Measurements from ENCODE around the gene SULT2B1.
A peak's percentile ranks its signal among the peaks of the same experiment; 100 is the strongest.
"Not testable (repeated sequence)": the region's sequence is repeated elsewhere in the genome, so short reads cannot be mapped to it uniquely, and the experiment has no call there.

The SULT2B1 gene

DNA sequence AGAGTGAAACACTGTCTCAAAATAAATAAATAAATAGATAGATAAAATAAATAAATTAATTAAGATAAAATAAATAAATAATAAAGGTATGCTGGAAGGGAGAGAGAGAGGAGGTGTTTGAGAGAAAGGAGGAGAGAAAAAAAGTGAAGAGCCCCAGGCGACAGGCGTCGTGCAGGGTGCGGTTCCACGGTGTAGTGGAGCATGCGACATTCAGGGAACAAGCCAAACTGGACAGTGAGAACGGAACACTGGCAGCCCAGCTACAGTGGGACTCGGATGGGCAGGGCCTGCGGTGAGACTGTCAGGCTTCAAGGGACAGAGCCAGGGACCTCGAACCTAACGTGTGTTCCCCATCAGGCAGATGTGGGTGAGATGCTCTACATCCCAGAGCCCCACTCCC is 9.4 kb downstream of the SULT2B1 start:
- no peak for DNase-seq

DNA sequence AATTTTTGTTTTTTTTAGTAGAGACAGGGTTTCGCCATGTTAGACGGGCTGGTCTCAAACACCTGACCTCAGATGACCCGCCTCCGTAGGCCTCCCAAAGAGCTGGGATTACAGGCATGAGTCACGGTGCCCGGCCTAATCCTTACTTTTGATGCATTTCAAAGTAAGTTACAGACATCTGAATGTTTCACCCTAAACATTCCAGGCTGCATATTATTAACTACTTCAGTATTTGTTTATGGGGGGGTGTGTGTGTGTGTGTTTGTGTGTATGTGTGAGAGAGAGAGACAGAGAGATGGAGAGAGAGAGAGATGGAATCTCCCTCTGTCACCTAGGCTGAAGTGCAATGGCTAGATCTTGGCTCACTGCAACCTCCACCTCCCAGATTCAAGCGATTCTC is 13.1 kb downstream of the SULT2B1 start:
- DNase-seq = no peak

DNA sequence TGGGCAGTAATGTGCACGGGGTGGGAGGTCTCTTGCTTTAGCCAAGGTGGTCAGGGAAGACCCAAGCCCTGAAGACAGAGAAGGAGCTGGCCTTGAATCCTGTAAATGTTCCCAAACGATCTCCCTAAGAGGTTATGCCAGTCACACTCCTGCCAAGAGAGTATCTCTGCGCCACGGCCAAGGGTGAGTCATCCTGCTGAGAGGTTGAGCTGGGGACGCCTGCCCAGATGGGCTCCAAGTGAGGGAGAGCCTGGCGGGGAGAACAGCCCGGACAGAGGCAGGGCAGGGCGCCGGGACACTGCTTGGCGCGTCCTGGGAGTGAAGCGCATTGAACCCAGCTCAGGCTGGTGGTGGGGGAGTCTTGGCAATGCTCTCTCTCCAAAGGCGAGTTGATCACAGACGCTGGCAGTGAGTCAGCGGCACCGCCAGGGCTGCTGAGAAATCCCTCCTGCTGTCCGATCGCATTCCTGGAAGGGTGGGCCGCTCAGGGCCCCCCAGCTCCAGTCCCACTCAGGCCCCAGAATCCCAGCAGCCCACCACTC is 16.4 kb downstream of the SULT2B1 start:
- no peak for DNase-seq

- no peak for DNase-seq
These were observed 17.8 kb downstream of the SULT2B1 start for GRCh38 chr19:48569814-48570213.

DNA sequence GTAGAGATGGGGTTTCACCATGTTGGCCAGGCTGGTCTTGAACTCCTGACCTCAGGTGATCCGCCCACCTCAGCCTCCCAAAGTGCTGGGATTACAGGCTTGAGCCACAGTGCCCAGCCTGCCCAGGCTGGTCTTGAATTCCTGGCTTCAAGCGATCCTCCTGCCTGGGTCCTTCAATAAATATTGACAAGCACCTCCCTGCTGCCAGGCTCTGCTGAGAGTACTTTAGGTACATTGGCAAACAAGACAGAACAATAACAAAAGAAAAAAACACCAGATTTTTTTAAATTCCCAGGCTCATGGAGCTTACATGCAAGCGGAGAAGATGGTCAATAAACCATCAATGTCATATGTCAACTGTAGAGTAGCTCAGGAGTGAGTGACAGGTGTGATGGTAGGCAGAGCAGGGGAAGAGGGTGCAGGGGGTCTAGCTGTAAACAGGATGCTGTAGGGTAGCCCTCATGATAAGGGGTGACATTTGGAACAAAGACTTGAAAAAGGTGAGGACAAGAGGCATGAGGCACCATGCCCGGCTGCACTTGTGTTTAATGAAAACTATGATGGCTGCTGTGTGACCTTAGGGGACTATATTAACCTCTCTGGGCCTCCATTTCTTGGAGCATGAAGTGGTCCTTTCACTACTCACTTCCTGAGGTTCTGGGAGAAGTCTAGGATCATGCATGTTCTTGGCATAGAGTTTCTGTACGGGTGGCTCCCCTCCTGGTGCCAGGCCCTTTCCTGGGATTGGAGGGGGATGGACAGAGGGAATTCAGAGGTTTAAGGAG is 19.6 kb downstream of the SULT2B1 start:
- no peak for DNase-seq

GRCh38 chr19:48573163-48573505 is 21.2 kb downstream of the SULT2B1 start:
- DNase-seq = no peak

GRCh38 chr19:48575931-48576622 is 24.1 kb downstream of the SULT2B1 start:
- DNase-seq = no peak

DNA sequence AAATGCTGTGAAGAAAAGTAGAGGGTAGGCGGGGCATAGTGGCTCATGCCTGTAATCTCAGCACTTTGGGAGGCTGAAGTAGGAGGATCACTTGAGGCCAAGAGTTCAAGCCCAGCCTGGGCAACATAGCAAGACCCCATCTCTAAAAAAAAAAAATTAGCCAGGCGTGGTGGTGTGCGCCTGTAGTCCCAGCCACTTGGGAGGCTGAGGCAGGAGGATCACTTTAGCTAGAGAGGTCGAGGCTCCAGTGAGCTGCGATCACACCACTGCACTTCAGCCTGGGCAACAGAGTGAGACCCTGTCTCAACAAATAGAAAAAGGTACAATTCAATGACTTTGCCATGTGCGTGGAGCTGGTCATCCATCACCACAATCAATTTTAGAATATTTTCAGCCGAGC is 25.9 kb downstream of the SULT2B1 start:
- not testable (repeated sequence) for DNase-seq

- DNase-seq = no peak
These were observed 26.9 kb downstream of the SULT2B1 start for GRCh38 chr19:48578891-48579290.

GRCh38 chr19:48582168-48582567 is 30.2 kb downstream of the SULT2B1 start:
- DNase-seq = no peak

DNA sequence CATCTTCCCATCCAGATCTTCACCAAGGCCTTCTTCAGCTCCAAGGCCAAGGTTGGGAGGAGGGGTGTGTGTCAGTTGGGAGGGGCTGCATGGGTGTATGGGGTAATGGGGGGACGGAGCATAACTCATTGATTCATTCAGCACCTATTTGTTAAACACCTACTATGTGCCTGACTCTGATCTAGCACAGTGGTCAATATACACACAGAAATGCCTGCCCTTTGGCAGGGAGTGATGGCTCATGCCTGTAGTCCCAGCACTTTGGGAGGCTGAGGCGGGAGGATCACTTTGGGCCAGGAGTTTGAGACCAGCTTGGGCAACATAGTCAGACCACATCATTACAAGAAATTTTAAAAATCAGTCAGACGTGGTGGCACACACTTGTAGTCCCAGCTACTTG is 35.4 kb downstream of the SULT2B1 start:
- no peak for DNase-seq

- peak; percentile 91 to 92 for DNase-seq
These were observed 36.9 kb downstream of the SULT2B1 start for GRCh38 chr19:48588670-48589401.

GRCh38 chr19:48591021-48591420 is 39.0 kb downstream of the SULT2B1 start:
- no peak for DNase-seq

DNA sequence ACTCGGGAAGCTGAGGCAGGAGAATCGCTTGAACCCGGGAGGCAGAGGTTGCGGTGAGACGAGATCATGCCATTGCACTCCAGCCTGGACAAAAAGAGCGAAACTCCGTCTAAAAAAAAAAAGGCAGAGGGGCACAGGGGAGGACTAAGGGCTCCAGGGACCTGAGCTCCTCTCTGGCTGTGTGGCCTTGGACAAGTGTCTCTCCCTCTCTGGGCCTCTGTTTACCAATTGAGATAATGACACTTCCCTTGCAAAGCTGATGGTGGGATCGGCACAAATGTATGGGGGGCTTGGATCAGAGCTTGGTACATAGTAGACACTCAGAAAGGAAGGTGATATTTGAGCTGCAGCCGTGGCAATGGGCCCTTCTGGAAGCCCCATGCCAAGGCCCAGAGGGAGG is 43.2 kb downstream of the SULT2B1 start:
- DNase-seq = no peak

- no peak for DNase-seq
These were observed 43.9 kb downstream of the SULT2B1 start for GRCh38 chr19:48595833-48596232.

GRCh38 chr19:48596237-48596636 is 44.3 kb downstream of the SULT2B1 start:
- no peak for DNase-seq

DNA sequence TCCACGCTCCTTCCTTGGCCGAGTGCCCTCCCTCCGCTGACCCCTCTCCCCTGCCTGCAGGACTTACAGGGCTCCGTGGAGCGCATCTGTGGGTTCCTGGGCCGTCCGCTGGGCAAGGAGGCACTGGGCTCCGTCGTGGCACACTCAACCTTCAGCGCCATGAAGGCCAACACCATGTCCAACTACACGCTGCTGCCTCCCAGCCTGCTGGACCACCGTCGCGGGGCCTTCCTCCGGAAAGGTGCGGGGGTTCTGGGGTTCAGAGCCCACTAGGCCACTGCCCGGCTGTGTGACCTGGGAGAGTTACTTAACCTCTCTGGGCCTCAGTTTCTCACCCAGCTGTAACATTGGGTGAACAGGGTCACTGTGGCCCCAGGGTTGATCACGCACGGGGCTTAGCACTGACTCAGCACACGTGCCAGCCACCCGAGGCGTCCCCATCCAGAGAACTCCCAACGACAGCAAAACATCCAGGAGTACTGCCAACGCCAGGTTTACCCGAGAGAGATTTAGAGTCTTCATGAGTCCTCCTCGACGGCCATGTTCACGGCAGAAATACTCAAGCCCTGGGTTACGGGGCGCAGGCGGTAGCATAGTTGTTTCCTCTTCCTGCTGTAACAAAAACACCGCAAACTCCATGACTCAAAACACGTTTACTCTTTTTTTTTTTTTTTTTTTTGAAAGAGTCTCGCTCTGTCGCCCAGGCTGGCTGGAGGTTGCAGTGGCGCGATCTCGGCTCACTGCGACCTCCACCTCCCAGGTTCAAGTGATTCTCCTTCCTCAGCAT is 44.9 kb downstream of the SULT2B1 start:
- DNase-seq = peak; percentile 48 to 51

- DNase-seq = no peak
These were observed 47.2 kb downstream of the SULT2B1 start for GRCh38 chr19:48598996-48599700.

DNA sequence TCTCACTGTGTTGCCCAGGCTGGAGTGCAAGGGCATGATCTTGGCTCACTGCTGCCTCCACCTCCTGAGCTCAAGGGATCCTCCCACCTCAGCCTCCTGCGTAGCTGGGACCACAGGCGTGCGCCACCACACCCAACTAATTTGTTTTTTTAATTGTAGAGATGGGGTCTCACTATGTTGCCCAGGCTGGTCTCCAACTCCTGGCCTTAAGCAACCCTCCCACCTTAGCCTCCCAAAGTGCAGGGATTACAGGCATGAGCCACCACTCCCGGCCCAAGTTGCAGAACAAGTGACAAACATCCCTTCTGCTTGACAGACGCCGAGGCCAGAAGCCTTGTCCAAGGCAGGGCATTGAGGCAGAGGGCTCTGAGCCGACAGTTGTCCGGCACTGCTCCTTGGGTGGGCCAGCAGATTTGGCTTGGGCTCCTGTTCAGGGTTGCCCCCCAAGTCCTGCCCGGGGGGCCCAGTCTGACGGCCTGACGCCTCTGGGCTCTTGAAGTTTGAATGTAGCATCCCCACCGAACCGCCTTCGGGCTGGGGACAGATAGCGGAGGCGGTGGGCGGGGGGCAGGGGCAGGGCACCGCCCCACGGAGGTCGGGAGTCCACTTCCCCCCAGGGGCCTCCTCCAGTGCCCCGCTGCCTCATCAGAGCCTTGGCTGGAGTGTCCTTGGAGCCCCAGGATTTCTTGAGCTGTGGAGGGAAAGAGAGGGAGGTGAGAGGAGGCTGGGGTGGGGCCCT is 48.9 kb downstream of the SULT2B1 start:
- DNase-seq = no peak

GRCh38 chr19:48603001-48603400 is 51.0 kb downstream of the SULT2B1 start:
- DNase-seq = no peak

DNA sequence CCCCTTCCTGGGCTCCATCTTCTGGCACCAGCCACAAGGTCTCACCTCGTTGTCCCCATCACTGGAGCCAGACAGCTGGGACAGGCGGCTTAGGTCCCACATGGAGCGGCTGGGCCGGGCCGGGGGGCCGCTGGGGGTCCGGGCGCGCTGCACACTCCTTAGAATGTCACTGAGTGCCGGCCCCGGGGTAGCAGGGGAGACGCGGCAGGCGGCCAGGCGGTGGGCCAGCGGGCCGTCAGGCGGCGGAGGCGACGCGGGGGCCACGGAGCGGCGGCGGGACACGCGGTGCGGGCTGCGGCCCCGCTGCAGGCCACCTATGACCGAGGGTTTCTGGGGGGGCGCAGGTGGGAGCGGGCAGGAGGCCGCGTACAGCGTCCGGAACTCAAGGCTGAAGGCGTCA is 51.5 kb downstream of the SULT2B1 start:
- DNase-seq = no peak

Measured in activated CD4-positive, alpha-beta T cell treated with anti-CD3 and anti-CD28 coated beads, Interleukin-2, amount 50 U/mL, for 48 hours (primary cell).